ENCODE data around the gene AP1G1. TPM values are rescaled to one million over a fixed set of nuclear protein-coding genes. Genes with fewer than 3 reads are reported as not detected.
"Not testable (repeated sequence)": the region's sequence is repeated elsewhere in the genome, so short reads cannot be mapped to it uniquely, and the experiment has no call there.

AP1G1 gene
- polyA plus RNA-seq, 2 donors: 16.9 to 23.5 TPM

GRCh38 chr16:71789136-71789535 is 19.5 kb downstream of the AP1G1 start:
- peaks cover 4 to 6% of the 10 kb centered on the region in 2 donors for H3K36me3 ChIP-seq (ENCODE audit: control insufficient read depth in 2 of 2, insufficient read depth in 2 of 2, low read length in 1 of 2)
- H3K27me3 ChIP-seq (ENCODE audit: control insufficient read depth in 1 of 2, insufficient read depth in 2 of 2, low read length in 2 of 2): no peaks in the 10 kb centered on the region
- 86 to 88% methylated on average over 8 of the region's 8 CpGs for WGBS, 2 donors
- H3K4me3 ChIP-seq (ENCODE audit: low read depth in 1 of 2, low read length in 2 of 2): no peak overlapping the region
- no peak overlapping the region for H3K27ac ChIP-seq (ENCODE audit: low read depth in 2 of 2, low read length in 1 of 2)
- no peaks in the 10 kb centered on the region for H3K9me3 ChIP-seq (ENCODE audit: control insufficient read depth in 2 of 2, insufficient read depth in 1 of 2, low read depth in 1 of 2, low read length in 1 of 2)
- H3K4me1 ChIP-seq (ENCODE audit: control insufficient read depth in 2 of 2, insufficient read depth in 2 of 2, low read length in 1 of 2): peaks cover 0 to 3% of the 10 kb centered on the region in 2 donors

DNA sequence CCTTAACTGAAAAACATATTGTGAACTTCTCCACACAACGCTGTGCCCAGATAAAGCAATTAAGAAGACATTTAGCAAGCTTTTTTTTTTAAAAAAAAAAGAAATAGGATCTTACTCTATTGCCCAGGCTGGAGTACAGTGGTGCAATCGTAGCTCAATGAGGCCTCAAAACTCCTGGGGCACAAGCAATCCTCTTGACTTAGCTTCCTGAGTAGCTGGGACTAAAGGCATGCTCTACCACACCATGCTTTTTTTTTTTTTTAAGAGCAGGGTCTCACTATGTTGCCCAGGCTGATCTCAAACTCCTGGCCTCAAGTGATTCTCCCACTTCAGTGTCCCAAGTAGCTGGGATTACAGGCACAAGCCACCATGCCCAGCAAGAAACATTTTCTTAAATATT is 20.1 kb downstream of the AP1G1 start:
- H3K27me3 ChIP-seq (ENCODE audit: control insufficient read depth in 1 of 2, insufficient read depth in 2 of 2, low read length in 2 of 2): no peaks in the 10 kb centered on the region
- 94 to 98% methylated on average over 2 of the region's 2 CpGs for WGBS, 2 donors
- H3K4me1 ChIP-seq (ENCODE audit: control insufficient read depth in 2 of 2, insufficient read depth in 2 of 2, low read length in 1 of 2): peaks cover 0 to under 1% of the 10 kb centered on the region in 2 donors
- H3K9me3 ChIP-seq (ENCODE audit: control insufficient read depth in 2 of 2, insufficient read depth in 1 of 2, low read depth in 1 of 2, low read length in 1 of 2): no peaks in the 10 kb centered on the region
- H3K36me3 ChIP-seq (ENCODE audit: control insufficient read depth in 2 of 2, insufficient read depth in 2 of 2, low read length in 1 of 2): peaks cover 4 to 6% of the 10 kb centered on the region in 2 donors
- no peak overlapping the region for H3K4me3 ChIP-seq (ENCODE audit: low read depth in 1 of 2, low read length in 2 of 2)
- no peak overlapping the region for H3K27ac ChIP-seq (ENCODE audit: low read depth in 2 of 2, low read length in 1 of 2)

- not testable (repeated sequence) for H3K4me1 ChIP-seq (ENCODE audit: control insufficient read depth in 2 of 2, insufficient read depth in 2 of 2, low read length in 1 of 2); H3K27ac ChIP-seq (ENCODE audit: low read depth in 2 of 2, low read length in 1 of 2); H3K9me3 ChIP-seq (ENCODE audit: control insufficient read depth in 2 of 2, insufficient read depth in 1 of 2, low read depth in 1 of 2, low read length in 1 of 2); H3K27me3 ChIP-seq (ENCODE audit: control insufficient read depth in 1 of 2, insufficient read depth in 2 of 2, low read length in 2 of 2); H3K36me3 ChIP-seq (ENCODE audit: control insufficient read depth in 2 of 2, insufficient read depth in 2 of 2, low read length in 1 of 2); H3K4me3 ChIP-seq (ENCODE audit: low read depth in 1 of 2, low read length in 2 of 2)
- 94 to 95% methylated on average over 3 of the region's 3 CpGs for WGBS, 2 donors
Observed at GRCh38 chr16:71785143-71785542, 23.5 kb downstream of the AP1G1 start.

GRCh38 chr16:71784093-71784492 is 24.5 kb downstream of the AP1G1 start:
- peaks cover 2 to 5% of the 10 kb centered on the region in 2 donors for H3K36me3 ChIP-seq (ENCODE audit: control insufficient read depth in 2 of 2, insufficient read depth in 2 of 2, low read length in 1 of 2)
- no peaks in the 10 kb centered on the region for H3K4me1 ChIP-seq (ENCODE audit: control insufficient read depth in 2 of 2, insufficient read depth in 2 of 2, low read length in 1 of 2)
- no peak overlapping the region for H3K4me3 ChIP-seq (ENCODE audit: low read depth in 1 of 2, low read length in 2 of 2)
- WGBS, 2 donors: 91 to 94% methylated on average over 2 of the region's 2 CpGs
- H3K27ac ChIP-seq (ENCODE audit: low read depth in 2 of 2, low read length in 1 of 2): no peak overlapping the region
- H3K27me3 ChIP-seq (ENCODE audit: control insufficient read depth in 1 of 2, insufficient read depth in 2 of 2, low read length in 2 of 2): no peaks in the 10 kb centered on the region
- H3K9me3 ChIP-seq (ENCODE audit: control insufficient read depth in 2 of 2, insufficient read depth in 1 of 2, low read depth in 1 of 2, low read length in 1 of 2): no peaks in the 10 kb centered on the region

DNA sequence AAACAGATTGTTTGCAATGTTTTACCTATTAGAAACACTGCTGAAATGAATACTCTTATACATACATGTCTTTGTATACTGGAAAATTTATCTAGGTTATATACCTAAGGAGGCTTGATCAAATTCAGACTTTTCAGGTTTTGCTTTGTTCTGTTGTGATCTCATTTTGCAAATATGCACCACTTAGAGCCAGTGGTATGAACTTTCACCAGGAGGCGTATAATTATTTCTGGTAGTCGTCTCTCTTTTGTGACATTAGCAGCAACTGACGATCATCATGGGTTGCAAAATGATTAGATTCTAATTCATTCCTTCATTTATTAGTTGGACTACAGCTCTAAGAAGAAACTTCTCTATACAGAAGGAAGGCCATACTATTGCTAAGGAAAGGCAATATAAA is 26.9 kb downstream of the AP1G1 start:
- Histone ChIP-seq H3K9me3 (ENCODE audit: control insufficient read depth in 2 of 2, insufficient read depth in 1 of 2, low read depth in 1 of 2, low read length in 1 of 2) (no peaks in the 10 kb centered on the region), H3K4me3 (ENCODE audit: low read depth in 1 of 2, low read length in 2 of 2) (no peak overlapping the region), H3K36me3 (ENCODE audit: control insufficient read depth in 2 of 2, insufficient read depth in 2 of 2, low read length in 1 of 2) (peaks cover 0 to 6% of the 10 kb centered on the region in 2 donors), H3K4me1 (ENCODE audit: control insufficient read depth in 2 of 2, insufficient read depth in 2 of 2, low read length in 1 of 2) (no peaks in the 10 kb centered on the region), H3K27ac (ENCODE audit: low read depth in 2 of 2, low read length in 1 of 2) (no peak overlapping the region), H3K27me3 (ENCODE audit: control insufficient read depth in 1 of 2, insufficient read depth in 2 of 2, low read length in 2 of 2) (no peaks in the 10 kb centered on the region)
- WGBS, 2 donors: 27 to 29% methylated on average over 3 of the region's 3 CpGs

GRCh38 chr16:71780521-71781089 is 28.0 kb downstream of the AP1G1 start:
- Histone ChIP-seq H3K9me3 (ENCODE audit: control insufficient read depth in 2 of 2, insufficient read depth in 1 of 2, low read depth in 1 of 2, low read length in 1 of 2) (no peaks in the 10 kb centered on the region), H3K4me3 (ENCODE audit: low read depth in 1 of 2, low read length in 2 of 2) (no peak overlapping the region), H3K36me3 (ENCODE audit: control insufficient read depth in 2 of 2, insufficient read depth in 2 of 2, low read length in 1 of 2) (peaks cover 0 to 6% of the 10 kb centered on the region in 2 donors), H3K4me1 (ENCODE audit: control insufficient read depth in 2 of 2, insufficient read depth in 2 of 2, low read length in 1 of 2) (no peaks in the 10 kb centered on the region), H3K27me3 (ENCODE audit: control insufficient read depth in 1 of 2, insufficient read depth in 2 of 2, low read length in 2 of 2) (no peaks in the 10 kb centered on the region), H3K27ac (ENCODE audit: low read depth in 2 of 2, low read length in 1 of 2) (no peak overlapping the region)
- WGBS, 2 donors: 95 to 100% methylated on average over 6 of the region's 6 CpGs

- no peaks in the 10 kb centered on the region for H3K9me3 ChIP-seq (ENCODE audit: control insufficient read depth in 2 of 2, insufficient read depth in 1 of 2, low read depth in 1 of 2, low read length in 1 of 2)
- H3K27me3 ChIP-seq (ENCODE audit: control insufficient read depth in 1 of 2, insufficient read depth in 2 of 2, low read length in 2 of 2): no peaks in the 10 kb centered on the region
- H3K4me1 ChIP-seq (ENCODE audit: control insufficient read depth in 2 of 2, insufficient read depth in 2 of 2, low read length in 1 of 2): no peaks in the 10 kb centered on the region
- peaks cover 0 to 9% of the 10 kb centered on the region in 2 donors for H3K36me3 ChIP-seq (ENCODE audit: control insufficient read depth in 2 of 2, insufficient read depth in 2 of 2, low read length in 1 of 2)
- WGBS, 2 donors: 82 to 89% methylated on average over 5 of the region's 5 CpGs
- H3K27ac ChIP-seq (ENCODE audit: low read depth in 2 of 2, low read length in 1 of 2): no peak overlapping the region
- H3K4me3 ChIP-seq (ENCODE audit: low read depth in 1 of 2, low read length in 2 of 2): no peak overlapping the region
Observed at GRCh38 chr16:71778780-71779179, 29.9 kb downstream of the AP1G1 start.

GRCh38 chr16:71777329-71777728 is 31.3 kb downstream of the AP1G1 start:
- Histone ChIP-seq H3K4me1 (ENCODE audit: control insufficient read depth in 2 of 2, insufficient read depth in 2 of 2, low read length in 1 of 2) (no peaks in the 10 kb centered on the region), H3K9me3 (ENCODE audit: control insufficient read depth in 2 of 2, insufficient read depth in 1 of 2, low read depth in 1 of 2, low read length in 1 of 2) (no peaks in the 10 kb centered on the region), H3K4me3 (ENCODE audit: low read depth in 1 of 2, low read length in 2 of 2) (no peak overlapping the region), H3K36me3 (ENCODE audit: control insufficient read depth in 2 of 2, insufficient read depth in 2 of 2, low read length in 1 of 2) (peaks cover 0 to 14% of the 10 kb centered on the region in 2 donors), H3K27me3 (ENCODE audit: control insufficient read depth in 1 of 2, insufficient read depth in 2 of 2, low read length in 2 of 2) (no peaks in the 10 kb centered on the region), H3K27ac (ENCODE audit: low read depth in 2 of 2, low read length in 1 of 2) (no peak overlapping the region)
- 95 to 99% methylated on average over 10 of the region's 10 CpGs for WGBS, 2 donors

DNA sequence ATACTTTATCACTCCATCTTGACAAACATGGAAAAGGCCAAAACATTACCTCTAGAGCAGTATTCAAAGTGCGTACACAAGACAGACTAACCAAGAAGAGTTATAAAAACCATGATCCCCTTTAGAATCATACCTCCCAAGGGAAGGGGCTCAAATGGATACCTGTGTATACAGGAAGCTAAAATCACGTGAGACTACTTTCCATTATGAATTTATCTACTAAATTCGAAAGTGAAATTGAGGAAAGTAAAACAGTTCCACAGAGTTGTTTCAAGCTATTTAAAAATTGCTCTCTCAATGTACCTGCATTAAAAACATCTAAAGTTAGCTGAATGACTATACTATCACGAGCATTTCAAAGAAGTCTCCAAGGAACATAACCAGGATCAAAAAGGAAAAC is 32.7 kb downstream of the AP1G1 start:
- H3K9me3 ChIP-seq (ENCODE audit: control insufficient read depth in 2 of 2, insufficient read depth in 1 of 2, low read depth in 1 of 2, low read length in 1 of 2): no peaks in the 10 kb centered on the region

GRCh38 chr16:71771571-71771970 is 37.1 kb downstream of the AP1G1 start:
- Histone ChIP-seq H3K4me1 (ENCODE audit: control insufficient read depth in 2 of 2, insufficient read depth in 2 of 2, low read length in 1 of 2) (no peaks in the 10 kb centered on the region), H3K27me3 (ENCODE audit: control insufficient read depth in 1 of 2, insufficient read depth in 2 of 2, low read length in 2 of 2) (no peaks in the 10 kb centered on the region), H3K4me3 (ENCODE audit: low read depth in 1 of 2, low read length in 2 of 2) (no peak overlapping the region), H3K27ac (ENCODE audit: low read depth in 2 of 2, low read length in 1 of 2) (no peak overlapping the region), H3K9me3 (ENCODE audit: control insufficient read depth in 2 of 2, insufficient read depth in 1 of 2, low read depth in 1 of 2, low read length in 1 of 2) (no peaks in the 10 kb centered on the region), H3K36me3 (ENCODE audit: control insufficient read depth in 2 of 2, insufficient read depth in 2 of 2, low read length in 1 of 2) (peaks cover 3 to 11% of the 10 kb centered on the region in 2 donors)

More for the DNA sequence above, 32.7 kb downstream of the AP1G1 start:
- WGBS, 2 donors: 82 to 84% methylated on average over 4 of the region's 4 CpGs
- H3K36me3 ChIP-seq (ENCODE audit: control insufficient read depth in 2 of 2, insufficient read depth in 2 of 2, low read length in 1 of 2): peaks cover 0 to 14% of the 10 kb centered on the region in 2 donors
- no peaks in the 10 kb centered on the region for H3K27me3 ChIP-seq (ENCODE audit: control insufficient read depth in 1 of 2, insufficient read depth in 2 of 2, low read length in 2 of 2)
- H3K4me3 ChIP-seq (ENCODE audit: low read depth in 1 of 2, low read length in 2 of 2): no peak overlapping the region
- no peak overlapping the region for H3K27ac ChIP-seq (ENCODE audit: low read depth in 2 of 2, low read length in 1 of 2)
- no peaks in the 10 kb centered on the region for H3K4me1 ChIP-seq (ENCODE audit: control insufficient read depth in 2 of 2, insufficient read depth in 2 of 2, low read length in 1 of 2)
